Skeletal muscle tissue (tissue), 4 donors: ENCODE results near the gene SDK1. TPM values are rescaled to one million over a fixed set of nuclear protein-coding genes. Genes with fewer than 3 reads are reported as not detected.

Source experiments
- H3K27ac ChIP-seq: one replicate; pipeline ENCODE4 v1.7.0; 2013; ENCODE audit warnings: mild to moderate bottlenecking, low read depth, low read length, inconsistent platforms
- H3K27me3 ChIP-seq, 3 donors: one replicate each; pipeline ENCODE4 v1.7.0; 2013; ENCODE audit warnings: low read length in 3 of 3; ENCODE audit not compliant: control insufficient read depth in 3 of 3, insufficient read depth in 3 of 3
- H3K36me3 ChIP-seq, 3 donors: one replicate each; pipeline ENCODE4 v1.7.0; 2013; ENCODE audit warnings: low read length in 3 of 3; ENCODE audit not compliant: control insufficient read depth in 3 of 3, insufficient read depth in 3 of 3
- H3K4me1 ChIP-seq, 3 donors: one replicate each; pipeline ENCODE4 v1.7.0; 2013; ENCODE audit warnings: low read length in 3 of 3, mild to moderate bottlenecking in 3 of 3; ENCODE audit not compliant: control insufficient read depth in 3 of 3, insufficient read depth in 3 of 3
- H3K4me3 ChIP-seq, 3 donors: one replicate each; pipeline ENCODE4 v1.7.0; 2013; ENCODE audit warnings: low read length in 3 of 3
- H3K9ac ChIP-seq, 3 donors: one replicate each; pipeline ENCODE4 v1.7.0; 2013; ENCODE audit warnings: low read length in 3 of 3, mild to moderate bottlenecking in 3 of 3, moderate library complexity in 2 of 3, low read depth in 1 of 3
- H3K9me3 ChIP-seq, 3 donors: one replicate each; pipeline ENCODE4 v1.7.0; 2013; ENCODE audit warnings: low read length in 3 of 3; ENCODE audit not compliant: control insufficient read depth in 3 of 3
- total RNA-seq: library from RNA; depleted of rRNA; stranded (reverse); fragments of >200 nt; gene quantifications from one replicate; pipeline ENCODE4 v1.2.3, GENCODE V29; 2014
- donor health status: Osteomylitis.

SDK1 gene
- total RNA-seq, 1 donor from 2014 or later, result 3.7 TPM

DNA sequence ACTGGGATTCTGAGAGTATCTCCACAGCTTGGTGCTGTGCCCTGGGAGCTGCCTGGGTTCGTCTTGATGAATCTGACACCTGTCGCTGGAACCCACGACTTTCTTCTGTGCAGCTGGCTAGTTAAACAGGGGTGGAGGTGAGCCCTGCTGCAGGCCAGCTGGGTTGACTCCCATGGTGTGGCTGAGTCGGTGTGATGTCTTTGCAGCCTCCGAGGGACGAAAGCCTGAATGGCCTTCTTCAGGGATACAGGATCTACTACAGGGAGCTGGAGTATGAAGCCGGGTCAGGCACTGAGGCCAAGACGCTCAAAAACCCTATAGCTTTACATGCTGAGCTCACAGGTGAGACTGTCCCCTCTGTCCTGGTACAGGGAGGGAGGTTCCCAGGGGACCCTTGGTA lies 873.0 kb downstream of the SDK1 start:
- H3K36me3 ChIP-seq, result no peaks in the 10 kb centered on the region
- H3K9me3 ChIP-seq, result no peaks in the 10 kb centered on the region
- H3K4me3 ChIP-seq, result no peak overlapping the region
- no peak overlapping the region for H3K27ac ChIP-seq
- peaks cover 0 to 5% (median 4%) of the 10 kb centered on the region in 3 donors for H3K27me3 ChIP-seq
- H3K9ac ChIP-seq, result no peak overlapping the region
- no peaks in the 10 kb centered on the region for H3K4me1 ChIP-seq

- H3K27me3 ChIP-seq, result peaks cover 0 to 5% (median 4%) of the 10 kb centered on the region in 3 donors
- no peak overlapping the region for H3K27ac ChIP-seq
- no peaks in the 10 kb centered on the region for H3K9me3 ChIP-seq
- H3K4me1 ChIP-seq, result no peaks in the 10 kb centered on the region
- no peak overlapping the region for H3K4me3 ChIP-seq
- no peak overlapping the region for H3K9ac ChIP-seq
- H3K36me3 ChIP-seq, result no peaks in the 10 kb centered on the region
Observed at GRCh38 chr7:4174451-4174850, 873.4 kb downstream of the SDK1 start.

DNA sequence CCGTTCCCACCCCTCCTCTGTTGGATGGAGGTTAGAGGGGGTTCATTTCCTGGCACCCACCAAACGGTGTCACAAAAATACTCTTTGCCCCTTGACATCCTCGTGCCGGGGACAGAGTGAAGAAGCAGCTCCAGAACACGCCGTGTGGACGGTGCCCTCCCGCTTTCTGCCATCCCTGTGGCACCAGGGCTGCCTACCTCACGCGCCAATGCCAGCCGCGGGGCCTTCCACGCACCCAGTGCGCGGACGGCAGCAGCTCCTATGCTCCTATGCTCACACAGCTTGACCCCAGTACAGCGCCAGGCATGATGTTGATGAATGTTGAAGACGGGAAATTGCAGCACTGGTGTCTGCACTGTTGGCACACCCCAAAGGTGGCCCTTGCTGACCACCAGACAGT lies 873.8 kb downstream of the SDK1 start:
- Histone ChIP-seq H3K4me3 (no peak overlapping the region), H3K36me3 (no peaks in the 10 kb centered on the region), H3K4me1 (no peaks in the 10 kb centered on the region), H3K27ac (no peak overlapping the region), H3K9me3 (no peaks in the 10 kb centered on the region), H3K27me3 (peaks cover 0 to 5% (median 4%) of the 10 kb centered on the region in 3 donors), H3K9ac (no peak overlapping the region)

DNA sequence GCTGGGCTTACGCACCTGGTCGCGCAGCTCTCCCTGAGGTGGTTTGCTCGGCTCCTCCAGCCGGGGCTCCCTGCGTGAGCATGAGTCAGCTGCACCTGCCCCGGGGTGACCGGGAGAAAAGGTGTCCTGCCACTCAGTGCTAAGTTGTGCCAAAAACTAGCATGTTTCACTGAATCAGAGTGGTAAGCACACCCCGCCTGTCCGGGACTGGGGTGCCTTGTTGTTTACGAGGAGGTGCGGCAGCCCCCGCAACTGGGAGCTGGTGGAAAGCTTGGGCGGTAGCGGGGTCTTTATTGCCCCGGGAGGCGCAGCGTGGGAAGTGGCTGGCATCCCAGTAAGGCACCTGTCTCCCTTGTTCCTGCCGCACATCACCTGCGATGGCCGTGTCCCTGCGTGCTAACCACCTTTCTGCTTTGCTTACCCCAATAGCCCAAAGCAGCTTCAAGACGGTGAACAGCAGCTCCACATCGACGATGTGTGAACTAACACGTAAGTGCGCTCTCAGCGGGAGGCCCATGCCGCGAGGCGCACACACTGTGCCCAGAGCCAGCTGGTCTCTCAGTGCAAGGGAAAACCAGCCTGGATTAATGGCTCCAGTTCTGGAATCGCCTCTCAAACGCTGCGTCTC lies 874.4 kb downstream of the SDK1 start:
- H3K36me3 ChIP-seq, result no peaks in the 10 kb centered on the region
- H3K27ac ChIP-seq, result no peak overlapping the region
- no peaks in the 10 kb centered on the region for H3K9me3 ChIP-seq
- peaks cover 0 to 5% (median 4%) of the 10 kb centered on the region in 3 donors for H3K27me3 ChIP-seq
- H3K4me3 ChIP-seq, result no peak overlapping the region
- no peak overlapping the region for H3K9ac ChIP-seq
- H3K4me1 ChIP-seq, result no peaks in the 10 kb centered on the region

DNA sequence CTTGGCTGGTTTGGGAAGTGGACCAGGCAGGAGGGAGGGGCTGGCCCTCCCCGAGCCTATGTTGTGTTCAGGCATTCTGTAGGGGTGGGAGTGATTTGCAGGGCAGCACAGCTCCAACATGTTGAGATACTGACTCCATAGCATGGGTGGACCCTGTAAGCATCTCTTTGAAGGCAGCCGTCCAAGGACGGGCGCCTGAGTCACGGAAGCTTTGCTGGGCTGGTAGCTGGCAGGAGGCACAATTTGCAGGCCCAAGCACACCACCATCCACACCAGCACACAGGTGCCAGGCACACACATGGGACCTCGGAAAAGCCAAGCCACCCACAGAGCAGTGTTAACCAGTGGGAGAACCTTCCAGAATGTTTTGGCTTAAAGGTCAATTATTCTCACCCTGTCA lies 875.9 kb downstream of the SDK1 start:
- H3K9ac ChIP-seq, result no peak overlapping the region
- H3K4me1 ChIP-seq, result no peaks in the 10 kb centered on the region
- no peak overlapping the region for H3K4me3 ChIP-seq
- no peaks in the 10 kb centered on the region for H3K36me3 ChIP-seq
- peaks cover 0 to 3% (median 0%) of the 10 kb centered on the region in 3 donors for H3K9me3 ChIP-seq
- H3K27me3 ChIP-seq, result peaks cover 0 to 7% (median 4%) of the 10 kb centered on the region in 3 donors
- H3K27ac ChIP-seq, result no peak overlapping the region

GRCh38 chr7:4178416-4178815 lies 877.4 kb downstream of the SDK1 start:
- H3K9ac ChIP-seq, result no peak overlapping the region
- no peaks in the 10 kb centered on the region for H3K4me1 ChIP-seq
- peaks cover 0 to 3% (median 0%) of the 10 kb centered on the region in 3 donors for H3K9me3 ChIP-seq
- no peak overlapping the region for H3K27ac ChIP-seq
- H3K36me3 ChIP-seq, result no peaks in the 10 kb centered on the region
- no peak overlapping the region for H3K4me3 ChIP-seq
- peaks cover 0 to 2% (median 0%) of the 10 kb centered on the region in 3 donors for H3K27me3 ChIP-seq

DNA sequence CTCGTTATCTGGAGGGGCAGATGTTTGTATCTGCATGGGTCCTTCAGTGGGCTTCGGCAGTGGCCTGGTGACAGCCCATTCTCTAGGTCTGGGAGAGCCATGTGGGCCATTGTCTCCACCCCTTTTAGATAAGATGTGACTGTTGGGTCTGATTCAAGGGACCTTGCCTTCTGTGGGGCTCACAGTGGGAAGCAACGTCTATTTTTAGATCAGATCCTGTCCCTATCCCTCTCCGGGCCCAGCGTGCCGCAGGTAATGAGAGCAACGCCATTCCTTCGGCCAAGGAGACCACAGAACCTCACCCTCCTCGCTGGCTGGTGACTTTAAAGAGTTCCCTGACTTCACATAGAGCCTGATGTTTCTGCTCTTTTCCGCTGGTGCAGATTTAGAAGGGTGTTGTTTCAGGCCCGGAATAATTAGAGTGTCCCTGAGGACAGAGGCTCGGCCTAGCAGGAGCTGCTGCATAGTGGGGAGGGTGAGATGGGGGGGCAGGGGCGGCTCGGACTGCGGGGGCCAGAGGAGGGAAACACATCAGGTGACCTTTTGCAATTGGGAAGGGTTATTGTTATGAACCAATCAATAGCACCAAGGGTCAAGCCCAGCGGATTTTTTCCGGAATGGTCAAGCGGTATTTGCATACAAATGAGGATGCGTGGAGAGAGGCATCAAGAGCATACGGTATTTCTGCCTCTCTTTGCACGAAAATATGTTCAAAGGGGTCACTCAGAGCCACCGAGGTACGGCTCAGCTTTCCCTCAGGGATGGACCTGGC lies 878.0 kb downstream of the SDK1 start:
- no peak overlapping the region for H3K9ac ChIP-seq
- H3K36me3 ChIP-seq, result no peaks in the 10 kb centered on the region

DNA sequence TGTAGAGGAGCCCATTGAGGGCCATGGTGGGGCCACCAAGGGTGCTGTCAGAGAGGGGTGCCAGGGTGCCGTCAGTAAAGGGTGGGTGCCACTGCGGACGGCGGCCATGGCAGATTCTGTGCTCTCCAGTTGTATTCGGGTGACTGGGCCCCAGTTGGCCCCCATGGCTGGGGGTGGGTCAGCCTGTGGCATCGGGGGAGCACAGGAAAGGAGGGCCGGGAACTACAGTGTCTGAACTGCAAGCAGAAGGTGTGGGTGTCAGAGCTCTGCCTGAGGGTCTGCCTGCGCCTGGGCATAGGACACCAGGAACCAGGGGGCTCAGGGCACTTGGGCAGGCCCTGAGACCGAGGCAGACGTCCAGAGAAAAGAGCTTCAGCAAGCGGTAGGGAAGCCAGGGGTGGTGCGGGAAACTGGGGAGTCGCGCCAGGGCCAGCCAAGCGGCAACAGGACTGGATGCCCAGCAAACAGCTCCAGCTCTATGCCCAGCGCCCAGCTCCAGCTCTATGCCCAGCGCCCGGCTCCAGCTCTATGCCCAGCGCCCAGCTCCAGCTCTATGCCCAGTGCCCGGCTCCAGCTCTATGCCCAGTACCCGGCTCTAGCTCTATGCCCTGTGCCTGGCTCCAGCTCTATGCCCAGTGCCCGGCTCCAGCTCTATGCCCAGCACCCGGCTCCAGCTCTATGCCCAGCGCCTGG lies 878.8 kb downstream of the SDK1 start:
- Histone ChIP-seq H3K4me3 (no peak overlapping the region), H3K27ac (no peak overlapping the region), H3K27me3 (peaks cover 0 to 2% (median 0%) of the 10 kb centered on the region in 3 donors), H3K9ac (no peak overlapping the region), H3K36me3 (no peaks in the 10 kb centered on the region), H3K4me1 (no peaks in the 10 kb centered on the region), H3K9me3 (peaks cover 0 to 3% (median 0%) of the 10 kb centered on the region in 3 donors)

More for the DNA sequence above, 878.0 kb downstream of the SDK1 start:
- H3K27ac ChIP-seq, result no peak overlapping the region
- H3K27me3 ChIP-seq, result peaks cover 0 to 2% (median 0%) of the 10 kb centered on the region in 3 donors
- H3K4me3 ChIP-seq, result no peak overlapping the region
- peaks cover 0 to 3% (median 0%) of the 10 kb centered on the region in 3 donors for H3K9me3 ChIP-seq
- H3K4me1 ChIP-seq, result no peaks in the 10 kb centered on the region

GRCh38 chr7:4181446-4181845 lies 880.4 kb downstream of the SDK1 start:
- Histone ChIP-seq H3K9me3 (peaks cover 0 to 3% (median 0%) of the 10 kb centered on the region in 3 donors), H3K27me3 (peaks cover 0 to 2% (median 0%) of the 10 kb centered on the region in 3 donors), H3K27ac (no peak overlapping the region), H3K36me3 (no peaks in the 10 kb centered on the region), H3K4me1 (no peaks in the 10 kb centered on the region), H3K4me3 (no peak overlapping the region), H3K9ac (no peak overlapping the region)
